Immature natural killer cell (primary cell): ENCODE data around the gene MAP7. TPM values are rescaled to one million over a fixed set of nuclear protein-coding genes. Genes with fewer than 3 reads are reported as not detected.

Experiments
- DNase-seq, 3 donors: peaks; one replicate each; pipeline ENCODE4 v3.0.0; 2022; ENCODE audit warnings: mixed read lengths in 1 of 3
- H3K27ac Mint-ChIP-seq, 6 donors: one replicate each; pipeline ENCODE4 v1.8.0; 2020; ENCODE audit warnings: mixed read lengths in 6 of 6, mild to moderate bottlenecking in 5 of 6, inconsistent platforms in 4 of 6, moderate library complexity in 3 of 6
- H3K27me3 Mint-ChIP-seq, 3 donors: one replicate each; pipeline ENCODE4 v1.8.0; 2020 to 2021; ENCODE audit warnings: low read depth in 3 of 3, mild to moderate bottlenecking in 3 of 3, mixed read lengths in 3 of 3, moderate library complexity in 3 of 3, inconsistent platforms in 1 of 3
- H3K36me3 Mint-ChIP-seq, 3 donors: one replicate each; pipeline ENCODE4 v1.8.0; 2020; ENCODE audit warnings: mixed read lengths in 3 of 3, inconsistent platforms in 2 of 3, mild to moderate bottlenecking in 2 of 3
- H3K4me1 Mint-ChIP-seq, 2 donors: one replicate each; pipeline ENCODE4 v1.8.0; 2020; ENCODE audit warnings: inconsistent platforms in 2 of 2, mild to moderate bottlenecking in 2 of 2, mixed read lengths in 2 of 2, moderate library complexity in 1 of 2
- H3K4me3 Mint-ChIP-seq, 5 donors: one replicate each; pipeline ENCODE4 v1.8.0; 2020; ENCODE audit warnings: mild to moderate bottlenecking in 5 of 5, mixed read lengths in 5 of 5, inconsistent platforms in 3 of 5, moderate library complexity in 3 of 5
- H3K9me3 Mint-ChIP-seq, 6 donors: one replicate each; pipeline ENCODE4 v1.8.0; 2020; ENCODE audit warnings: mild to moderate bottlenecking in 6 of 6, mixed read lengths in 6 of 6, inconsistent platforms in 4 of 6, moderate library complexity in 3 of 6
- polyA plus RNA-seq, 3 donors: library from polyadenylated mRNA; unstranded; fragments of 300-500 nt; fragmentation: Illumina TruSeq; gene quantifications; one replicate each; pipeline ENCODE4 v1.2.3, GENCODE V29; 2021

Gene MAP7
- polyA plus RNA-seq, 3 donors from 2014 or later = 0.07 to 0.41 TPM; not detected in 1

- peaks cover 6 to 8% (median 7%) of the 10 kb centered on the region in 3 donors for H3K27me3 Mint-ChIP-seq
- H3K4me1 Mint-ChIP-seq = peaks cover 1 to 2% of the 10 kb centered on the region in 2 donors
- no peak overlapping the region for H3K4me3 Mint-ChIP-seq
- H3K9me3 Mint-ChIP-seq = no peaks in the 10 kb centered on the region
- H3K27ac Mint-ChIP-seq = no peak overlapping the region
- DNase-seq = no peak
- no peaks in the 10 kb centered on the region for H3K36me3 Mint-ChIP-seq
These were observed 179.1 kb downstream of the MAP7 start for GRCh38 chr6:136370988-136371728.

GRCh38 chr6:136365776-136366354, 184.4 kb downstream of the MAP7 start:
- H3K27me3 Mint-ChIP-seq = peaks cover 2 to 11% (median 3%) of the 10 kb centered on the region in 3 donors
- DNase-seq = peak in 1 of 3 donors; percentile 1
- H3K36me3 Mint-ChIP-seq = no peaks in the 10 kb centered on the region
- peak overlapping the region in 2 of 5 donors; percentile 3 to 52 for H3K4me3 Mint-ChIP-seq
- H3K27ac Mint-ChIP-seq = peak overlapping the region in 1 of 6 donors; percentile 0
- H3K9me3 Mint-ChIP-seq = no peaks in the 10 kb centered on the region
- H3K4me1 Mint-ChIP-seq = peaks cover 7 to 9% of the 10 kb centered on the region in 2 donors

GRCh38 chr6:136362421-136363356, 187.5 kb downstream of the MAP7 start:
- H3K4me3 Mint-ChIP-seq = no peak overlapping the region
- no peaks in the 10 kb centered on the region for H3K9me3 Mint-ChIP-seq
- peaks cover 2 to 11% (median 3%) of the 10 kb centered on the region in 3 donors for H3K27me3 Mint-ChIP-seq
- peaks cover 7 to 9% of the 10 kb centered on the region in 2 donors for H3K4me1 Mint-ChIP-seq
- no peaks in the 10 kb centered on the region for H3K36me3 Mint-ChIP-seq
- no peak for DNase-seq
- H3K27ac Mint-ChIP-seq = no peak overlapping the region

- no peak for DNase-seq
- Mint-ChIP-seq H3K27ac (no peak overlapping the region), H3K4me3 (no peak overlapping the region), H3K4me1 (peaks cover 7 to 9% of the 10 kb centered on the region in 2 donors), H3K27me3 (peaks cover 0 to 8% (median 0%) of the 10 kb centered on the region in 3 donors), H3K9me3 (no peaks in the 10 kb centered on the region), H3K36me3 (no peaks in the 10 kb centered on the region)
These were observed 188.4 kb downstream of the MAP7 start for GRCh38 chr6:136361787-136362186.

- Mint-ChIP-seq H3K36me3 (no peaks in the 10 kb centered on the region), H3K4me3 (no peak overlapping the region), H3K27me3 (peaks cover 0 to 5% (median 0%) of the 10 kb centered on the region in 3 donors), H3K4me1 (peaks cover 2 to 4% of the 10 kb centered on the region in 2 donors), H3K9me3 (no peaks in the 10 kb centered on the region), H3K27ac (no peak overlapping the region)
- no peak for DNase-seq
These were observed 189.4 kb downstream of the MAP7 start for GRCh38 chr6:136360783-136361182.

GRCh38 chr6:136359851-136360250, 190.4 kb downstream of the MAP7 start:
- H3K4me1 Mint-ChIP-seq = no peaks in the 10 kb centered on the region
- H3K4me3 Mint-ChIP-seq = no peak overlapping the region
- no peak overlapping the region for H3K27ac Mint-ChIP-seq
- H3K9me3 Mint-ChIP-seq = no peaks in the 10 kb centered on the region
- no peak for DNase-seq
- no peaks in the 10 kb centered on the region for H3K36me3 Mint-ChIP-seq
- H3K27me3 Mint-ChIP-seq = peaks cover 0 to 3% (median 0%) of the 10 kb centered on the region in 3 donors

GRCh38 chr6:136351518-136352110, 198.6 kb downstream of the MAP7 start:
- no peak for DNase-seq
- Mint-ChIP-seq H3K27me3 (peaks cover 0 to 6% (median 1%) of the 10 kb centered on the region in 3 donors), H3K27ac (no peak overlapping the region), H3K9me3 (no peaks in the 10 kb centered on the region), H3K4me1 (no peaks in the 10 kb centered on the region), H3K36me3 (no peaks in the 10 kb centered on the region), H3K4me3 (no peak overlapping the region)

- Mint-ChIP-seq H3K36me3 (no peaks in the 10 kb centered on the region), H3K4me3 (no peak overlapping the region), H3K9me3 (no peaks in the 10 kb centered on the region), H3K27me3 (peaks cover 0 to 4% (median 1%) of the 10 kb centered on the region in 3 donors), H3K27ac (no peak overlapping the region), H3K4me1 (no peaks in the 10 kb centered on the region)
- DNase-seq = no peak
These were observed 199.3 kb downstream of the MAP7 start for GRCh38 chr6:136350914-136351313.

- Mint-ChIP-seq H3K9me3 (no peaks in the 10 kb centered on the region), H3K27me3 (peaks cover 1 to 4% (median 2%) of the 10 kb centered on the region in 3 donors), H3K27ac (no peak overlapping the region), H3K36me3 (no peaks in the 10 kb centered on the region), H3K4me1 (no peaks in the 10 kb centered on the region), H3K4me3 (no peak overlapping the region)
- no peak for DNase-seq
These were observed 202.4 kb downstream of the MAP7 start for GRCh38 chr6:136347847-136348246.

GRCh38 chr6:136345145-136345544, 205.1 kb downstream of the MAP7 start:
- DNase-seq = no peak

GRCh38 chr6:136344420-136344819, 205.8 kb downstream of the MAP7 start:
- H3K27me3 Mint-ChIP-seq = peaks cover 0 to 2% (median 0%) of the 10 kb centered on the region in 3 donors
- H3K27ac Mint-ChIP-seq = no peak overlapping the region
- no peak for DNase-seq
- H3K9me3 Mint-ChIP-seq = no peaks in the 10 kb centered on the region
- no peaks in the 10 kb centered on the region for H3K4me1 Mint-ChIP-seq
- no peaks in the 10 kb centered on the region for H3K36me3 Mint-ChIP-seq
- no peak overlapping the region for H3K4me3 Mint-ChIP-seq

More at GRCh38 chr6:136345145-136345544, 205.1 kb downstream of the MAP7 start:
- Mint-ChIP-seq H3K4me3 (no peak overlapping the region), H3K36me3 (no peaks in the 10 kb centered on the region), H3K4me1 (no peaks in the 10 kb centered on the region), H3K9me3 (no peaks in the 10 kb centered on the region), H3K27me3 (peaks cover 0 to 2% (median 0%) of the 10 kb centered on the region in 3 donors), H3K27ac (no peak overlapping the region)

GRCh38 chr6:136343700-136344099, 206.5 kb downstream of the MAP7 start:
- Mint-ChIP-seq H3K4me3 (no peak overlapping the region), H3K9me3 (no peaks in the 10 kb centered on the region), H3K36me3 (no peaks in the 10 kb centered on the region), H3K27me3 (peaks cover 0 to 2% (median 0%) of the 10 kb centered on the region in 3 donors), H3K27ac (no peak overlapping the region), H3K4me1 (no peaks in the 10 kb centered on the region)
- no peak for DNase-seq

- peaks cover 0 to 2% (median 0%) of the 10 kb centered on the region in 3 donors for H3K27me3 Mint-ChIP-seq
- H3K4me3 Mint-ChIP-seq = no peak overlapping the region
- H3K27ac Mint-ChIP-seq = no peak overlapping the region
- H3K4me1 Mint-ChIP-seq = no peaks in the 10 kb centered on the region
- H3K36me3 Mint-ChIP-seq = no peaks in the 10 kb centered on the region
- no peaks in the 10 kb centered on the region for H3K9me3 Mint-ChIP-seq
- no peak for DNase-seq
These were observed 206.9 kb downstream of the MAP7 start for GRCh38 chr6:136343275-136343674.
